ENCODE data around the gene PUS10. TPM values are rescaled to one million over a fixed set of nuclear protein-coding genes. Genes with fewer than 3 reads are reported as not detected.
"Not testable (repeated sequence)": the region's sequence is repeated elsewhere in the genome, so short reads cannot be mapped to it uniquely, and the experiment has no call there.

PUS10 gene
- total RNA-seq, 2 donors from 2014 or later: 12.6 to 18.5 TPM

- H3K27me3 Mint-ChIP-seq: no peaks in the 10 kb centered on the region
- no peaks in the 10 kb centered on the region for H3K9me3 Mint-ChIP-seq
- no peak overlapping the region for H3K4me3 Mint-ChIP-seq
- peak overlapping the region in 1 of 2 donors; percentile 59 for H3K27ac Mint-ChIP-seq
- no peak for ATAC-seq
- peaks cover 14 to 35% of the 10 kb centered on the region in 2 donors for H3K4me1 Mint-ChIP-seq (ENCODE audit: low read depth in 2 of 2)
- H3K36me3 Mint-ChIP-seq: peaks cover 11% of the 10 kb centered on the region
- DNase-seq (ENCODE audit: low spot score): no peak
Measured at GRCh38 chr2:60958361-60958760, 59.7 kb downstream of the PUS10 start.

GRCh38 chr2:60957643-60958042 lies 60.4 kb downstream of the PUS10 start:
- Mint-ChIP-seq H3K4me3 (no peak overlapping the region), H3K27me3 (no peaks in the 10 kb centered on the region), H3K36me3 (peaks cover 16% of the 10 kb centered on the region), H3K27ac (peak overlapping the region in 1 of 2 donors; percentile 59), H3K9me3 (no peaks in the 10 kb centered on the region), H3K4me1 (ENCODE audit: low read depth in 2 of 2) (peaks cover 21 to 35% of the 10 kb centered on the region in 2 donors)
- no peak for DNase-seq (ENCODE audit: low spot score)
- no peak for ATAC-seq

- no peaks in the 10 kb centered on the region for H3K9me3 Mint-ChIP-seq
- H3K4me1 Mint-ChIP-seq (ENCODE audit: low read depth in 2 of 2): peaks cover 21 to 34% of the 10 kb centered on the region in 2 donors
- H3K36me3 Mint-ChIP-seq: peaks cover 16% of the 10 kb centered on the region
- DNase-seq (ENCODE audit: low spot score) (no peak), ATAC-seq (no peak)
- H3K27ac Mint-ChIP-seq: peak overlapping the region in 1 of 2 donors; percentile 51
- H3K4me3 Mint-ChIP-seq: no peak overlapping the region
- no peaks in the 10 kb centered on the region for H3K27me3 Mint-ChIP-seq
Measured at GRCh38 chr2:60957224-60957623, 60.8 kb downstream of the PUS10 start.

- H3K4me3 Mint-ChIP-seq: peak overlapping the region; percentile 56
- no peaks in the 10 kb centered on the region for H3K27me3 Mint-ChIP-seq
- peaks cover 21% of the 10 kb centered on the region for H3K36me3 Mint-ChIP-seq
- H3K9me3 Mint-ChIP-seq: no peaks in the 10 kb centered on the region
- peaks cover 41 to 47% of the 10 kb centered on the region in 2 donors for H3K4me1 Mint-ChIP-seq (ENCODE audit: low read depth in 2 of 2)
- DNase-seq (ENCODE audit: low spot score) (peak; percentile 86), ATAC-seq (peak; percentile 98)
- H3K27ac Mint-ChIP-seq: peak overlapping the region; percentile 61 to 91
Measured at GRCh38 chr2:60954139-60954538, 63.9 kb downstream of the PUS10 start.

GRCh38 chr2:60948926-60949579 lies 69.0 kb downstream of the PUS10 start:
- no peaks in the 10 kb centered on the region for H3K9me3 Mint-ChIP-seq
- ATAC-seq (peak; percentile 69 to 86), DNase-seq (ENCODE audit: low spot score) (peak; percentile 62)
- peaks cover 39 to 48% of the 10 kb centered on the region in 2 donors for H3K4me1 Mint-ChIP-seq (ENCODE audit: low read depth in 2 of 2)
- H3K36me3 Mint-ChIP-seq: peaks cover 17% of the 10 kb centered on the region
- peak overlapping the region; percentile 66 to 83 for H3K27ac Mint-ChIP-seq
- H3K4me3 Mint-ChIP-seq: peak overlapping the region; percentile 2
- no peaks in the 10 kb centered on the region for H3K27me3 Mint-ChIP-seq

GRCh38 chr2:60948161-60948560 lies 69.9 kb downstream of the PUS10 start:
- Mint-ChIP-seq H3K27ac (peak overlapping the region; percentile 66 to 83), H3K9me3 (no peaks in the 10 kb centered on the region), H3K27me3 (no peaks in the 10 kb centered on the region), H3K36me3 (peaks cover 8% of the 10 kb centered on the region), H3K4me1 (ENCODE audit: low read depth in 2 of 2) (peaks cover 31 to 39% of the 10 kb centered on the region in 2 donors), H3K4me3 (no peak overlapping the region)
- ATAC-seq (no peak), DNase-seq (ENCODE audit: low spot score) (peak; percentile 26)

GRCh38 chr2:60947056-60947455 lies 71.0 kb downstream of the PUS10 start:
- DNase-seq (ENCODE audit: low spot score) (no peak), ATAC-seq (no peak)
- Mint-ChIP-seq H3K4me1 (ENCODE audit: low read depth in 2 of 2) (peaks cover 27 to 34% of the 10 kb centered on the region in 2 donors), H3K36me3 (peaks cover 5% of the 10 kb centered on the region), H3K27me3 (no peaks in the 10 kb centered on the region), H3K27ac (peak overlapping the region in 1 of 2 donors; percentile 5), H3K4me3 (no peak overlapping the region), H3K9me3 (no peaks in the 10 kb centered on the region)

GRCh38 chr2:60945341-60945740 lies 72.7 kb downstream of the PUS10 start:
- no peaks in the 10 kb centered on the region for H3K36me3 Mint-ChIP-seq
- no peak for ATAC-seq
- DNase-seq (ENCODE audit: low spot score): no peak
- H3K27ac Mint-ChIP-seq: no peak overlapping the region
- H3K4me3 Mint-ChIP-seq: no peak overlapping the region
- peaks cover 20 to 27% of the 10 kb centered on the region in 2 donors for H3K4me1 Mint-ChIP-seq (ENCODE audit: low read depth in 2 of 2)
- H3K9me3 Mint-ChIP-seq: no peaks in the 10 kb centered on the region
- no peaks in the 10 kb centered on the region for H3K27me3 Mint-ChIP-seq

GRCh38 chr2:60939622-60940021 lies 78.4 kb downstream of the PUS10 start:
- peaks cover 37 to 38% of the 10 kb centered on the region in 2 donors for H3K4me1 Mint-ChIP-seq (ENCODE audit: low read depth in 2 of 2)
- H3K27ac Mint-ChIP-seq: no peak overlapping the region
- no peak overlapping the region for H3K4me3 Mint-ChIP-seq
- ATAC-seq: no peak
- peaks cover 3% of the 10 kb centered on the region for H3K9me3 Mint-ChIP-seq
- H3K36me3 Mint-ChIP-seq: peaks cover 28% of the 10 kb centered on the region
- peak; percentile 26 for DNase-seq (ENCODE audit: low spot score)
- H3K27me3 Mint-ChIP-seq: no peaks in the 10 kb centered on the region

- H3K27me3 Mint-ChIP-seq: no peaks in the 10 kb centered on the region
- H3K4me3 Mint-ChIP-seq: peak overlapping the region; percentile 2
- peaks cover 49 to 50% of the 10 kb centered on the region in 2 donors for H3K4me1 Mint-ChIP-seq (ENCODE audit: low read depth in 2 of 2)
- H3K36me3 Mint-ChIP-seq: peaks cover 34% of the 10 kb centered on the region
- H3K27ac Mint-ChIP-seq: peak overlapping the region; percentile 24 to 70
- DNase-seq (ENCODE audit: low spot score) (peak; percentile 39), ATAC-seq (no peak)
- peaks cover 3% of the 10 kb centered on the region for H3K9me3 Mint-ChIP-seq
Measured at GRCh38 chr2:60938301-60938700, 79.8 kb downstream of the PUS10 start.

GRCh38 chr2:60936757-60937156 lies 81.3 kb downstream of the PUS10 start:
- H3K4me1 Mint-ChIP-seq (ENCODE audit: low read depth in 2 of 2): peaks cover 60 to 62% of the 10 kb centered on the region in 2 donors
- peaks cover 3% of the 10 kb centered on the region for H3K9me3 Mint-ChIP-seq
- H3K36me3 Mint-ChIP-seq: peaks cover 47% of the 10 kb centered on the region
- no peak for ATAC-seq
- H3K27ac Mint-ChIP-seq: peak overlapping the region in 1 of 2 donors; percentile 70
- no peak for DNase-seq (ENCODE audit: low spot score)
- H3K27me3 Mint-ChIP-seq: no peaks in the 10 kb centered on the region
- H3K4me3 Mint-ChIP-seq: no peak overlapping the region

- no peak for DNase-seq (ENCODE audit: low spot score)
- no peak overlapping the region for H3K4me3 Mint-ChIP-seq
- peaks cover 46% of the 10 kb centered on the region for H3K36me3 Mint-ChIP-seq
- H3K27ac Mint-ChIP-seq: peak overlapping the region; percentile 17 to 86
- peaks cover 54 to 59% of the 10 kb centered on the region in 2 donors for H3K4me1 Mint-ChIP-seq (ENCODE audit: low read depth in 2 of 2)
- ATAC-seq: peak in 1 of 2 donors; percentile 36
- H3K27me3 Mint-ChIP-seq: no peaks in the 10 kb centered on the region
- H3K9me3 Mint-ChIP-seq: peaks cover 3% of the 10 kb centered on the region
Measured at GRCh38 chr2:60934165-60934722, 83.8 kb downstream of the PUS10 start.

GRCh38 chr2:60932954-60933353 lies 85.1 kb downstream of the PUS10 start:
- DNase-seq (ENCODE audit: low spot score): no peak
- no peaks in the 10 kb centered on the region for H3K27me3 Mint-ChIP-seq
- ATAC-seq: no peak
- H3K4me3 Mint-ChIP-seq: no peak overlapping the region
- H3K36me3 Mint-ChIP-seq: peaks cover 34% of the 10 kb centered on the region
- peaks cover 42 to 46% of the 10 kb centered on the region in 2 donors for H3K4me1 Mint-ChIP-seq (ENCODE audit: low read depth in 2 of 2)
- H3K9me3 Mint-ChIP-seq: peaks cover 3% of the 10 kb centered on the region
- H3K27ac Mint-ChIP-seq: peak overlapping the region; percentile 17 to 86

- Mint-ChIP-seq H3K36me3 (peaks cover 31% of the 10 kb centered on the region), H3K27ac (peak overlapping the region; percentile 33 to 86), H3K4me1 (ENCODE audit: low read depth in 2 of 2) (peaks cover 42 to 46% of the 10 kb centered on the region in 2 donors)
- not testable (repeated sequence) for H3K27me3 Mint-ChIP-seq, H3K9me3 Mint-ChIP-seq, H3K4me3 Mint-ChIP-seq, ATAC-seq
- DNase-seq (ENCODE audit: low spot score): peak; percentile 28
Measured at GRCh38 chr2:60932061-60932460, 86.0 kb downstream of the PUS10 start.

All from natural killer cell treated with Interleukin-12 subunit alpha and Interleukin-12 subunit beta and Interleukin-15 and Interleukin-18, amount 100 ng/mL, for 72 hours (primary cell).